ENCODE data around the gene MYLIP.

The MYLIP gene

GRCh38 chr6:16128759-16129622, at the start of gene MYLIP:
Gene MYLIP, plus strand, starts transcription at chr6:16129086. Its CDS starts 237 bp downstream, at chr6:16129323.
- in situ Hi-C loops (cut with MboI; ENCODE audit: low sequenced_read_pairs), result no loop called here

- in situ Hi-C loops (cut with MboI; ENCODE audit: low sequenced_read_pairs), result no loop called here
Observed at GRCh38 chr6:16079354-16079753, 49.5 kb upstream of the MYLIP start.

GRCh38 chr6:16080204-16080603, 48.7 kb upstream of the MYLIP start:
- in situ Hi-C loops (cut with MboI; ENCODE audit: low sequenced_read_pairs), result no loop called here

GRCh38 chr6:16081326-16081725, 47.6 kb upstream of the MYLIP start:
- in situ Hi-C loops (cut with MboI; ENCODE audit: low sequenced_read_pairs), result no loop called here

GRCh38 chr6:16082361-16082760, 46.5 kb upstream of the MYLIP start:
- in situ Hi-C loops (cut with MboI; ENCODE audit: low sequenced_read_pairs), result no loop called here

GRCh38 chr6:16086965-16087364, 41.9 kb upstream of the MYLIP start:
- in situ Hi-C loops (cut with MboI; ENCODE audit: low sequenced_read_pairs), result no loop called here

GRCh38 chr6:16087386-16087785, 41.5 kb upstream of the MYLIP start:
- in situ Hi-C loops (cut with MboI; ENCODE audit: low sequenced_read_pairs), result no loop called here

GRCh38 chr6:16088409-16088808, 40.5 kb upstream of the MYLIP start:
- in situ Hi-C loops (cut with MboI; ENCODE audit: low sequenced_read_pairs), result no loop called here

- in situ Hi-C loops (cut with MboI; ENCODE audit: low sequenced_read_pairs), result no loop called here
Observed at GRCh38 chr6:16089232-16090062, 39.4 kb upstream of the MYLIP start.

- in situ Hi-C loops (cut with MboI; ENCODE audit: low sequenced_read_pairs), result no loop called here
Observed at GRCh38 chr6:16090452-16090851, 38.4 kb upstream of the MYLIP start.

GRCh38 chr6:16090920-16091319, 38.0 kb upstream of the MYLIP start:
- in situ Hi-C loops (cut with MboI; ENCODE audit: low sequenced_read_pairs), result no loop called here

GRCh38 chr6:16092140-16092539, 36.7 kb upstream of the MYLIP start:
- in situ Hi-C loops (cut with MboI; ENCODE audit: low sequenced_read_pairs), result no loop called here

- in situ Hi-C loops (cut with MboI; ENCODE audit: low sequenced_read_pairs), result no loop called here
Observed at GRCh38 chr6:16092990-16093389, 35.9 kb upstream of the MYLIP start.

GRCh38 chr6:16095180-16095579, 33.7 kb upstream of the MYLIP start:
- in situ Hi-C loops (cut with MboI; ENCODE audit: low sequenced_read_pairs), result no loop called here

GRCh38 chr6:16097382-16098171, 31.3 kb upstream of the MYLIP start:
- in situ Hi-C loops (cut with MboI; ENCODE audit: low sequenced_read_pairs), result no loop called here

GRCh38 chr6:16098211-16098610, 30.7 kb upstream of the MYLIP start:
- in situ Hi-C loops (cut with MboI; ENCODE audit: low sequenced_read_pairs), result no loop called here

- in situ Hi-C loops (cut with MboI; ENCODE audit: low sequenced_read_pairs), result no loop called here
Observed at GRCh38 chr6:16102208-16102607, 26.7 kb upstream of the MYLIP start.

- in situ Hi-C loops (cut with MboI; ENCODE audit: low sequenced_read_pairs), result no loop called here
Observed at GRCh38 chr6:16103722-16104121, 25.2 kb upstream of the MYLIP start.

- in situ Hi-C loops (cut with MboI; ENCODE audit: low sequenced_read_pairs), result no loop called here
Observed at GRCh38 chr6:16104624-16105433, 24.1 kb upstream of the MYLIP start.

- in situ Hi-C loops (cut with MboI; ENCODE audit: low sequenced_read_pairs), result no loop called here
Observed at GRCh38 chr6:16105854-16106253, 23.0 kb upstream of the MYLIP start.

All from HL-60/S4 treated with phorbol 12-myristate 13-acetate at 8.2 ng/mL for 4 days and 3 days (cell line).